Left ventricle myocardium inferior (tissue), 1 donor: ENCODE measurements around the gene MCUB. TPM values are rescaled to one million over a fixed set of nuclear protein-coding genes. Genes with fewer than 3 reads are reported as not detected.
"Not testable (repeated sequence)": the region's sequence is repeated elsewhere in the genome, so short reads cannot be mapped to it uniquely, and the experiment has no call there.

Source experiments
- DNase-seq: peaks from one replicate; pipeline ENCODE4 v3.0.0-alpha.2; 2020
- H3K27ac ChIP-seq: fragments of 200-600 bp; replicated peaks from 2 replicates; pipeline ENCODE4 v1.8.0; 2021
- H3K27me3 ChIP-seq: fragments of 200-600 bp; 2 replicates; pipeline ENCODE4 v1.8.0; 2021; ENCODE audit warnings: low read depth
- H3K36me3 ChIP-seq: fragments of 200-600 bp; 2 replicates; pipeline ENCODE4 v1.8.0; 2021
- H3K4me1 ChIP-seq: fragments of 200-600 bp; 2 replicates; pipeline ENCODE4 v1.8.0; 2021
- H3K4me3 ChIP-seq: fragments of 200-600 bp; 2 replicates; pipeline ENCODE4 v1.8.0; 2021; ENCODE audit warnings: mild to moderate bottlenecking, moderate library complexity
- H3K9me3 ChIP-seq: fragments of 200-600 bp; replicated peaks from 2 replicates; pipeline ENCODE4 v1.8.0; 2021
- intact Hi-C: fragments of 100-400 bp; cut with micrococcal nuclease; formaldehyde crosslinking; loops from one replicate; pipeline ENCODE4 v1.11.0; 2022
- total RNA-seq: library from RNA; stranded (reverse); fragmentation: NEBNext Ultra II Directional; extraction: Animal tissue kit (Norgen Biotek cat#: 25700); gene quantifications from one replicate; pipeline ENCODE4 v1.2.1, GENCODE V29; 2021
- TF ChIP-seq, protein P1 (sequence below): fragments of 200-600 bp; IDR thresholded peaks from 2 replicates; pipeline ENCODE4 v1.8.0; 2021; ENCODE audit warnings: antibody characterized with exemption, mild to moderate bottlenecking, borderline replicate concordance
- donor health status: DM: no; HTN: yes; CAD: no; lungs with severe emphysema.

Gene MCUB
- total RNA-seq, 1 donor from 2014 or later, result 3.3 TPM

DNA sequence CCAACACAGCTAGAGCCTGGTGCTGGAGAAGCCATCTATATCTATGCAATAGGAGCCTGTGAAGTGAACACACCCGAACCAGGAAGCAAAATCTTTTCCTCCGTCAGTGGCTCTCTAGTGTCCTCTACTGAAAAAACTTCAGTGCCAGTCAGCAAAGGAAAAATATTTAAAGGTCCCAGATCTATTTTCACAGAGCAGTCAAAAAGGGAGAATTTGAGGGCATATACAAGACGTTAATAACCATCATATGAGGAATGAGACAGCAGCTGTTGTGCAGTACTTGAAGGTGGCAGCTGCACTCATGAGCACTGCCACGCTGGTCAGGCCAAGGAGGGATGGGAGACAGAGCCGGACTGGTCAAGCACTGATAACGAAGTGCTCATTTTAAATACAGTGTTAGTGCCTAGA is 14.4 kb downstream of the MCUB start:
- intact Hi-C loops, result no loop called here
- H3K27ac ChIP-seq, result no peak overlapping the region

GRCh38 chr4:109574931-109575804 is 15.1 kb downstream of the MCUB start:
- TF ChIP-seq, protein P1, sequence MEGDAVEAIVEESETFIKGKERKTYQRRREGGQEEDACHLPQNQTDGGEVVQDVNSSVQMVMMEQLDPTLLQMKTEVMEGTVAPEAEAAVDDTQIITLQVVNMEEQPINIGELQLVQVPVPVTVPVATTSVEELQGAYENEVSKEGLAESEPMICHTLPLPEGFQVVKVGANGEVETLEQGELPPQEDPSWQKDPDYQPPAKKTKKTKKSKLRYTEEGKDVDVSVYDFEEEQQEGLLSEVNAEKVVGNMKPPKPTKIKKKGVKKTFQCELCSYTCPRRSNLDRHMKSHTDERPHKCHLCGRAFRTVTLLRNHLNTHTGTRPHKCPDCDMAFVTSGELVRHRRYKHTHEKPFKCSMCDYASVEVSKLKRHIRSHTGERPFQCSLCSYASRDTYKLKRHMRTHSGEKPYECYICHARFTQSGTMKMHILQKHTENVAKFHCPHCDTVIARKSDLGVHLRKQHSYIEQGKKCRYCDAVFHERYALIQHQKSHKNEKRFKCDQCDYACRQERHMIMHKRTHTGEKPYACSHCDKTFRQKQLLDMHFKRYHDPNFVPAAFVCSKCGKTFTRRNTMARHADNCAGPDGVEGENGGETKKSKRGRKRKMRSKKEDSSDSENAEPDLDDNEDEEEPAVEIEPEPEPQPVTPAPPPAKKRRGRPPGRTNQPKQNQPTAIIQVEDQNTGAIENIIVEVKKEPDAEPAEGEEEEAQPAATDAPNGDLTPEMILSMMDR, result no peak
- Histone ChIP-seq H3K27me3 (no peaks in the 10 kb centered on the region), H3K9me3 (peaks cover 15% of the 10 kb centered on the region), H3K36me3 (no peaks in the 10 kb centered on the region), H3K4me3 (no peak overlapping the region), H3K27ac (no peak overlapping the region), H3K4me1 (no peaks in the 10 kb centered on the region)
- intact Hi-C loops, result no loop called here
- DNase-seq, result no peak

More for the DNA sequence above, 14.4 kb downstream of the MCUB start:
- no peak overlapping the region for H3K4me3 ChIP-seq
- no peaks in the 10 kb centered on the region for H3K36me3 ChIP-seq
- no peaks in the 10 kb centered on the region for H3K4me1 ChIP-seq
- no peak for DNase-seq
- TF ChIP-seq, protein P1, result peak; percentile 44
- peaks cover 10% of the 10 kb centered on the region for H3K9me3 ChIP-seq
- H3K27me3 ChIP-seq, result no peaks in the 10 kb centered on the region

DNA sequence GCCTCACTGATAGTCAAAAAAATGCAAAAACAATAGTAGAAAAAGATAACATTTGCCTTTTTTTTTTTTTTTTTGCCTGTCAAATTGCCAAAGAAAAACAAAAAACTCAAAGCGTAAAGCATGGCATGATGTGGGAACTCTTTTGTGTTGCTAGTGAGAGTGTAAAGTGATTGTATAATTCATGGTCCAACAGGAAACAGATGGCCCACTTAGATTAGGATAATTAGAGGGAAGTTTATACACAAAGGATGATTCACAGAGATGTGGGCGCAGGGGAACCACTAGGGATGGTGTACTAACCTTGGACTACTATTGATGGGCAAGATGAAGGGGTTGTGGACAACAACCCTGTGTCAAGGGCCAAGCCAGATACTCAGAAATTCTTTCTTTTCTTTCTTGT is 16.4 kb downstream of the MCUB start:
- Histone ChIP-seq H3K27me3 (no peaks in the 10 kb centered on the region), H3K27ac (no peak overlapping the region), H3K9me3 (peaks cover 9% of the 10 kb centered on the region), H3K4me3 (no peak overlapping the region), H3K36me3 (no peaks in the 10 kb centered on the region), H3K4me1 (no peaks in the 10 kb centered on the region)
- no peak for DNase-seq
- TF ChIP-seq, protein P1, result no peak
- intact Hi-C loops, result no loop called here

- Histone ChIP-seq H3K4me1 (no peaks in the 10 kb centered on the region), H3K36me3 (no peaks in the 10 kb centered on the region), H3K27me3 (no peaks in the 10 kb centered on the region), H3K9me3 (peaks cover 17% of the 10 kb centered on the region), H3K4me3 (no peak overlapping the region), H3K27ac (no peak overlapping the region)
- TF ChIP-seq, protein P1, result no peak
- intact Hi-C loops, result no loop called here
- no peak for DNase-seq
These were observed 18.8 kb downstream of the MCUB start for GRCh38 chr4:109578846-109579245.

DNA sequence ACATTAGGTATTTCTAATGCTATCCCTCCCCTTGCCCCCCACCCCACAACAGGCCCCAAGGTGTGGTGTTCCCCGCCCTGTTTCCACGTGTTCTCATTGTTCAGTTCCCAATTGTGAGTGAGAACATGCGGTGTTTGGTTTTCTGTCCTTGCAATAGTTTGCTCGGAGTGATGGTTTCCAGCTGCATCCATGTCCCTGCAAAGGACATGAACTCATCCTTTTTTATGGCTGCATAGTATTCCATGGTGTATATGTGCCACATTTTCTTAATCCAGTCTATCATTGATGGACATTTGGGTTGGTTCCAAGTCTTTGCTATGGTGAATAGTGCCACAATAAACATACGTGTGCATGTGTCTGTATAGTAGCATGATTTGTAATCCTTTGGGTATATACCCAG is 20.0 kb downstream of the MCUB start:
- DNase-seq, H3K4me3 ChIP-seq, intact Hi-C loops, H3K27ac ChIP-seq, H3K27me3 ChIP-seq, H3K4me1 ChIP-seq, H3K36me3 ChIP-seq: not testable (repeated sequence)
- peaks cover 17% of the 10 kb centered on the region for H3K9me3 ChIP-seq

GRCh38 chr4:109588176-109588575 is 28.1 kb downstream of the MCUB start:
- Histone ChIP-seq H3K4me3 (no peak overlapping the region), H3K27me3 (no peaks in the 10 kb centered on the region), H3K36me3 (no peaks in the 10 kb centered on the region), H3K4me1 (peaks cover 21% of the 10 kb centered on the region), H3K27ac (no peak overlapping the region), H3K9me3 (peaks cover 9% of the 10 kb centered on the region)
- TF ChIP-seq, protein P1, result no peak
- intact Hi-C loops, result no loop called here
- DNase-seq, result no peak
